HEK293T (cell line): ENCODE results near the gene CDH4.

Experiments used
- CTCF ChIA-PET: fragments of 350-600 bp; formaldehyde crosslinking; extraction: SDS; loops from one replicate; lab custom pipeline; 2021; ENCODE audit warnings: antibody characterized with exemption, inconsistent platforms; lab: Yijun Ruan, JAX
- POLR2A ChIA-PET: fragments of 350-600 bp; formaldehyde crosslinking; extraction: SDS; loops from one replicate; lab custom pipeline; 2020; ENCODE audit warnings: antibody characterized with exemption, inconsistent platforms; lab: Yijun Ruan, JAX
- DNase-seq: peaks from one replicate; pipeline ENCODE4 v3.0.0; 2012; ENCODE audit warnings: mixed read lengths; ENCODE audit errors: extremely low spot score
- ARNT ChIP-seq: fragments of 450-650 bp; IDR thresholded peaks from 2 replicates; pipeline ENCODE4 v1.6.1; 2017; ENCODE audit warnings: mild to moderate bottlenecking
- BHLHE40 ChIP-seq: fragments of 450-650 bp; IDR thresholded peaks from 2 replicates; pipeline ENCODE4 v1.6.1; 2016; ENCODE audit warnings: mild to moderate bottlenecking, moderate library complexity, borderline replicate concordance
- CTBP1 ChIP-seq: fragments of 450-650 bp; IDR thresholded peaks from 2 replicates; pipeline ENCODE4 v1.6.1; 2016; ENCODE audit warnings: borderline replicate concordance
- ELF4 ChIP-seq: fragments of 450-650 bp; IDR thresholded peaks from 2 replicates; pipeline ENCODE4 v1.6.1; 2017; ENCODE audit warnings: antibody characterized with exemption
- FOXA1 ChIP-seq: fragments of 450-650 bp; IDR thresholded peaks from 2 replicates; pipeline ENCODE4 v1.6.1; 2016; ENCODE audit warnings: mild to moderate bottlenecking
- FOXK2 ChIP-seq: fragments of 450-650 bp; IDR thresholded peaks from 2 replicates; pipeline ENCODE4 v1.6.1; 2016; ENCODE audit warnings: mild to moderate bottlenecking
- FOXM1 ChIP-seq: fragments of 450-650 bp; IDR thresholded peaks from 2 replicates; pipeline ENCODE4 v1.6.1; 2017; ENCODE audit warnings: mild to moderate bottlenecking, borderline replicate concordance
- HDGF ChIP-seq: fragments of 450-650 bp; IDR thresholded peaks from 2 replicates; pipeline ENCODE4 v1.6.1; 2017; ENCODE audit warnings: antibody characterized with exemption, borderline replicate concordance
- L3MBTL2 ChIP-seq: fragments of 450-650 bp; conservative IDR thresholded peaks from 2 replicates; pipeline ENCODE4 v1.6.1; 2016; ENCODE audit warnings: mild to moderate bottlenecking
- LEF1 ChIP-seq: fragments of 450-650 bp; IDR thresholded peaks from 2 replicates; pipeline ENCODE4 v1.6.1; 2017; ENCODE audit warnings: mild to moderate bottlenecking, borderline replicate concordance
- NFRKB ChIP-seq: fragments of 450-650 bp; IDR thresholded peaks from 2 replicates; pipeline ENCODE4 v1.6.1; 2016; ENCODE audit warnings: mild to moderate bottlenecking, moderate library complexity
- SP1 ChIP-seq: fragments of 450-650 bp; IDR thresholded peaks from 2 replicates; pipeline ENCODE4 v1.6.1; 2017
- SUZ12 ChIP-seq: fragments of 450-650 bp; IDR thresholded peaks from 2 replicates; pipeline ENCODE4 v1.6.1; 2016; ENCODE audit warnings: mild to moderate bottlenecking
- TARDBP ChIP-seq: fragments of 450-650 bp; IDR thresholded peaks from 2 replicates; pipeline ENCODE4 v1.6.1; 2016
- ZNF384 ChIP-seq: fragments of 450-650 bp; IDR thresholded peaks from 2 replicates; pipeline ENCODE4 v1.6.1; 2016
- TF ChIP-seq, protein P1 (sequence below): fragments of 450-650 bp; IDR thresholded peaks from 2 replicates; pipeline ENCODE4 v1.6.1; 2016

The CDH4 gene

DNA sequence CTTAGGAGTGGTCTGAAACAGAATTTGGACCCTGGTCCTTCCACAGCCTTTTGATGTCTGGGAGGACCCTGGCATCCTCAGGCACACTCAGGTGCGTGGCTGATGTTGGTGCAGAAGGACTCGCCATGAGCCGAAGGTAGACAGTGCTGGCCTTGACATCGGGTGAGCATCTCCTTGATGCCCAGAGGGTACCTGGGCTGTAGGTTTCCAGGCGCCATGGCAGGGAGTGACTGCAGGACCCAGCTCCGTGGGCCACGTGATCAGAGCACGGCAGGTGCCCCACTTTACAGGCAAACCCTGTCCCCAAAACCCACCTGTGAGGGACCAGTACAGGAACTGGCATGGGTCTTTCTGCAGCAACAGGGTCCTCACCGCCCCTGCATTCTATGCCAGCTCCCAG, 319.2 kb downstream of the CDH4 start:
- TF ChIP-seq, protein P1, sequence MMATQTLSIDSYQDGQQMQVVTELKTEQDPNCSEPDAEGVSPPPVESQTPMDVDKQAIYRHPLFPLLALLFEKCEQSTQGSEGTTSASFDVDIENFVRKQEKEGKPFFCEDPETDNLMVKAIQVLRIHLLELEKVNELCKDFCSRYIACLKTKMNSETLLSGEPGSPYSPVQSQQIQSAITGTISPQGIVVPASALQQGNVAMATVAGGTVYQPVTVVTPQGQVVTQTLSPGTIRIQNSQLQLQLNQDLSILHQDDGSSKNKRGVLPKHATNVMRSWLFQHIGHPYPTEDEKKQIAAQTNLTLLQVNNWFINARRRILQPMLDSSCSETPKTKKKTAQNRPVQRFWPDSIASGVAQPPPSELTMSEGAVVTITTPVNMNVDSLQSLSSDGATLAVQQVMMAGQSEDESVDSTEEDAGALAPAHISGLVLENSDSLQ: no peak
- TF ChIP-seq NFRKB (no peak), L3MBTL2 (no peak), ARNT (no peak), ELF4 (no peak), ZNF384 (no peak), SP1 (no peak), FOXM1 (no peak), CTBP1 (no peak), FOXA1 (no peak), FOXK2 (no peak), SUZ12 (no peak), BHLHE40 (no peak), LEF1 (no peak), TARDBP (no peak), HDGF (no peak)
- CTCF ChIA-PET: no interaction called here
- no peak for DNase-seq
- POLR2A ChIA-PET: no interaction called here

DNA sequence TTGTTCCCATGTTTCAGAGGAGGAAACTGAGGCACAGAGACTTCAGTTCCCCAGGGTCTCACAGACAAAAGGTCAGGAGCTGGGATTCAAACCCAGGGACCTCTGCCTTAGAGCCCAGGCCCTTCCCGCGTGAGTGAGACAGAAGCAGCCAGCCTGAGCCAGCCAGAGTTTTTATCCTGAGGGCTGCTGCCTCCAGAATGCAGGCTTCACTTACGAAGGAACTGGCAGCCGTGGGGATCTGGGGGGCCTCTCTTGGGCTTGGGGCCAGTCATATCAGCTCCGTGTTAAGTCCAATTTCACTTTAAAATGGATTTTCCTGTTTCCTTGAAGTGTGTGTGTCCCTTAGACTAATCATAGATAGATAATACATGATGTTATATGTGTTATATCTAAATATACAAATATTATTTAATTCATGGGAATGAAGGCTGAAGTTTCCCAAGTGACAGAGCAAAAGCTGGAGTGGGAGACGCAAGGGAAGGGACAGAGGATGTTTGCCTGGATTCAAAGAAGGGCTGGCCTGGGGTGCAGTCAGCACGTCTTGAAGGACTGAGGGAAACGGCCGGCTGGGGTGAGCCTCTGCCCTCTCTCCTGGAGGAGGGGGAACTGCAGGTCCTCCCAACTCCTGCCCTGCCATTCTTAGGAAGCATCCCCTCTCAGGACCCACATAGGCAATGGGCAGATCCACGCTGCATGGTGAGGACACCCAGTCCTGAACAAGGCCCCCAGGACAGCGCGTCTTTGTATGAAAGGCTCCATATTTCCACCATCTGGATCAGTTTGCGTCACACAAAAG, 320.1 kb downstream of the CDH4 start:
- POLR2A ChIA-PET: no interaction called here
- no peak for DNase-seq
- CTCF ChIA-PET: interaction anchor here (0.5 kb wide), 1 partner anchor 1613 kb away, joined by 3 read pairs; no protein-coding TSS in a partner anchor
- TF ChIP-seq BHLHE40 (no peak), L3MBTL2 (no peak), NFRKB (no peak), SUZ12 (no peak), CTBP1 (no peak), FOXK2 (no peak), HDGF (no peak), LEF1 (no peak), FOXM1 (no peak), SP1 (no peak), ARNT (no peak), ZNF384 (no peak), FOXA1 (no peak), TARDBP (no peak)
- TF ChIP-seq, protein P1: no peak

DNA sequence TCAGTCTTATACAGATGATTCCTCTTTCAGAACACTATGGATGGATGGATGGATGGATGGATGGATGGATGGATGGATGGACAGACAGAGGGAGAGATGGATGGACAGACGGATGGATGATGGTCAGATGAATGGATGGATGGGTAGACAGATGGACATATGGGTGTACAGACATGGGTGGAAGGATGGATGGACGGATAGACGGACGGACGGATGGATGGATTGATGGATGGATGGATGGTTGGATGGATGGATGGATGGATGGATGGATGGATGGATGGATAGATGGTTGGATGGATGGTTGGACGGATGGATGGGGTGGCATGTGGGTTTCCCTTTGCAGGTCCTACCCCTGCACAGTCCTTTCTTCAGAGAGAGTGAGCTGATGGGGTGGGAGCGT, 320.7 kb downstream of the CDH4 start:
- ChIA-PET POLR2A (no interaction called here), CTCF (interaction anchor here (0.5 kb wide), 1 partner anchor 1614 kb away, joined by 3 read pairs; no protein-coding TSS in a partner anchor)
- no peak for DNase-seq
- TF ChIP-seq L3MBTL2 (no peak), FOXM1 (no peak), ZNF384 (no peak), TARDBP (no peak), SP1 (no peak), LEF1 (no peak), BHLHE40 (no peak), SUZ12 (no peak)

DNA sequence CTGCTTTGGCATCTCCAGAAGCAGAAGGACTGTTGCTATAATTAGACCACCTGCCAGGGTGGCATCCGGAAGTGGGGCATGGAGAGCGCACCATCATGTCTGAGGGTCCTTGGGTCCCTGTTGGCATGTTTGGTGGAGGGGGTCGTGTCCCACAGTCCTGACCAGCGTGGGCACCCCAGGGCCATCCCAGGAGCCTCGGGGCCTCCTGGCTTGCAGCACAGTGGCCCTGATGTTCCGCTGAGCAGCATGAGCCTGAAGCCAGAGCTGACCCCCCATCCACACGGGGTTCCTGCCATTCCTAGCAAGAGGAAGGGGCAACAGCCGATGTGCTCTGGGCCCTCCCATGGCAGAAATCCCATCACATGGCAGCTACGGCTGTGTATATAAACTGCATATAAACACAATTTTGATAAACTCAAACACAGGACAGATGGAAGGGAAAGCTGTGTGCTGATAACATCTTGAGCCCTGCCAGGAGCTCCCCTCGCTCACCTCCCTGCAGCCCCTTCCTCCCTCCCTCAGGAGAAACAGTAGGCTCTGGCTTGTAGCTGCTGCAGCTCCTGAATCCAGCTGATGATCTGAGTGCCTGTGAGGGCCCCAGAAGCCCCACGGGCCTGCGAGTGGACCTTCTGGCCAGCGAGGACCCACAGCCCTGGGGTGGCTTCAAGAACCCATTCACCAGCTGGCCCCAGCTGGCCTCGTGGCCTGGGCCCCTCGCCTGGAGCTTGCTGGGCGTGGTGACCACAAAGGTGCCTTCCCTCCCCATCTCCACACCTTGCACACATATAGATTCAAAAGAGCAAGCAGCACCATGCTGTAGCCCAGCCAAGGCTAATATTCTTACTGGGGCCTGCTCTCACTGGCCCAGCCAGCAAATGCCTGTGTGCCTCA, 321.6 kb downstream of the CDH4 start:
- ChIA-PET CTCF (no interaction called here), POLR2A (no interaction called here)
- no peak for DNase-seq
- TF ChIP-seq TARDBP (no peak), ELF4 (no peak), FOXK2 (no peak), SP1 (no peak), CTBP1 (no peak), ZNF384 (no peak), NFRKB (no peak), BHLHE40 (no peak), LEF1 (no peak), SUZ12 (no peak), ARNT (no peak), FOXM1 (no peak), FOXA1 (no peak), HDGF (no peak), L3MBTL2 (no peak)
- TF ChIP-seq, protein P1: no peak

DNA sequence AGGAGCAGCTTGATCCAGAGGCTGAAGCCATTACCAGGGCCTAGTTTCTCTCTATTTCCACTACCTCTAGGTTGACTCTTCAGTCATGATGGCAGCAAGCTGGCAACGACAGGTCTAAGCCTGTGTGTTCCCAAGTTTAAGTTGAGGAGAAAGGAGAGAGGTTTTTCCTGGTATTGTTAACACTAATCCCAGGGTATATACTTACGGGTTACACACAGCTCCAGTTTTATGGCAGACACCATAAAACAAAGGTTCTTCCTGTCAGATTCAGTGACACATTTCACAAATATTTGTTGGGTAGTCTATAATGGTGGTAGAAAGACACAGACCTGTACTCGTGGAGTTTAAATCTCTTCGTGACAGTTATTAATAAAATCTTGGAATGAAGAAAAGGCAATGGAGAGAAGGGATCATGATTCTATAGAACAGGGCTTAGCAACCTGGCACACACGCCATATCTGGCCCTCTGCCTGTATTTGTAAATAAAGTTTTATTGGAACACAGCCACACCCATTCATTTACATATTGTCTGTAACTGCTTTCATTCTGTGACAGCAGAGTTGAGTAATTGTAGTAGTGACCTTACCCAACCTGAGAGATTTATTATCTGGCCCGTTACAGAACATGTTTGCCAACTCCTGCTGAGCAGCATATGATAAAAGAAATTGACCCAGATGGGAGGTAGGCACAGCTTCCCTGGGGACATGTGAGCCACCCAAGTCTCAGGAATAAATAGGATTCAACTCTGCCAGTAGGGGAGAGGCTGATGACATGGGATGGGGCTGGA, 323.3 kb downstream of the CDH4 start:
- TF ChIP-seq HDGF (no peak), ARNT (no peak), ZNF384 (no peak), SUZ12 (no peak), LEF1 (no peak), TARDBP (no peak), FOXM1 (no peak), BHLHE40 (no peak), ELF4 (no peak), FOXK2 (no peak), FOXA1 (no peak), SP1 (no peak), CTBP1 (no peak), NFRKB (no peak)
- TF ChIP-seq, protein P1: no peak
- ChIA-PET CTCF (no interaction called here), POLR2A (no interaction called here)
- DNase-seq: no peak
